WTC11 (cell line): Measurements from ENCODE around the gene PRR15. TPM values are rescaled to one million over a fixed set of nuclear protein-coding genes. Genes with fewer than 3 reads are reported as not detected.

Source experiments
- ATAC-seq: fragments of 200-7000 bp; cut with Tn5 transposase; 2 replicates; pipeline ENCODE4 v1.10.0; 2021; ENCODE audit warnings: mild to moderate bottlenecking, moderate library complexity
- CTCF ChIA-PET: fragments of 300-600 bp; sonication (Branson Sonifier 250); formaldehyde crosslinking; loops from one replicate; lab custom pipeline; 2021; ENCODE audit warnings: antibody characterized with exemption; lab: Charles Lee
- POLR2A ChIA-PET: fragments of 350-600 bp; sonication (Branson Sonifier 250); formaldehyde crosslinking; loops from one replicate; lab custom pipeline; 2021; ENCODE audit warnings: antibody characterized with exemption; lab: Charles Lee
- DNase-seq: peaks from one replicate; pipeline ENCODE4 v3.0.0; 2021; ENCODE audit warnings: low spot score
- H3K27ac Mint-ChIP-seq: 2 replicates; pipeline ENCODE4 v1.8.0; 2021; ENCODE audit warnings: mixed read lengths
- H3K27me3 Mint-ChIP-seq: 2 replicates; pipeline ENCODE4 v1.8.0; 2021; ENCODE audit warnings: low read depth, mild to moderate bottlenecking, moderate library complexity, mixed read lengths
- H3K36me3 Mint-ChIP-seq: 2 replicates; pipeline ENCODE4 v1.8.0; 2021; ENCODE audit warnings: mixed read lengths
- H3K4me1 Mint-ChIP-seq: 2 replicates; pipeline ENCODE4 v1.8.0; 2022; ENCODE audit warnings: mixed read lengths
- H3K4me3 Mint-ChIP-seq: 2 replicates; pipeline ENCODE4 v1.8.0; 2021; ENCODE audit warnings: mild to moderate bottlenecking, moderate library complexity, mixed read lengths
- H3K9me3 Mint-ChIP-seq: 2 replicates; pipeline ENCODE4 v1.8.0; 2021; ENCODE audit warnings: mixed read lengths
- ATF3 ChIP-seq: sonication (generic); formaldehyde crosslinking; conservative IDR thresholded peaks from 2 replicates; pipeline ENCODE4 v1.8.1; 2022; ENCODE audit warnings: mild to moderate bottlenecking, missing genetic modification reagents
- GTF2I ChIP-seq: fragments of 250-450 bp; sonication (Bioruptor Pico); conservative IDR thresholded peaks from 2 replicates; pipeline ENCODE4 v1.4.0; 2021; ENCODE audit warnings: mild to moderate bottlenecking
- MYBL2 ChIP-seq: sonication (generic); formaldehyde crosslinking; IDR thresholded peaks from 2 replicates; pipeline ENCODE4 v1.8.1; 2023; ENCODE audit warnings: mild to moderate bottlenecking, moderate library complexity, missing genetic modification reagents
- NFYB ChIP-seq: sonication (generic); formaldehyde crosslinking; conservative IDR thresholded peaks from 2 replicates; pipeline ENCODE4 v1.8.0; 2022; ENCODE audit warnings: low read depth, missing genetic modification reagents
- NR2C2 ChIP-seq: sonication (generic); formaldehyde crosslinking; IDR thresholded peaks from 2 replicates; pipeline ENCODE4 v1.8.0; 2022; ENCODE audit warnings: mild to moderate bottlenecking, missing genetic modification reagents
- NR3C1 ChIP-seq: sonication (generic); formaldehyde crosslinking; conservative IDR thresholded peaks from 2 replicates; pipeline ENCODE4 v1.8.1; 2023; ENCODE audit warnings: low read depth, mild to moderate bottlenecking, missing genetic modification reagents
- OVOL2 ChIP-seq: fragments of 250-450 bp; sonication (Bioruptor Pico); IDR thresholded peaks from 2 replicates; pipeline ENCODE4 v1.9.0; 2021; ENCODE audit warnings: mild to moderate bottlenecking, borderline replicate concordance
- SMAD3 ChIP-seq: sonication (generic); formaldehyde crosslinking; IDR thresholded peaks from 2 replicates; pipeline ENCODE4 v1.8.0; 2022; ENCODE audit warnings: missing genetic modification reagents, mild to moderate bottlenecking, borderline replicate concordance
- ZNF317 ChIP-seq: sonication (generic); formaldehyde crosslinking; IDR thresholded peaks from 2 replicates; pipeline ENCODE4 v1.8.1; 2023; ENCODE audit warnings: low read depth, mild to moderate bottlenecking, moderate library complexity, missing genetic modification reagents, borderline replicate concordance
- ZNF416 ChIP-seq: fragments of 250-450 bp; sonication (Bioruptor Pico); IDR thresholded peaks from 2 replicates; pipeline ENCODE4 v1.9.0; 2021; ENCODE audit warnings: mild to moderate bottlenecking, inconsistent platforms
- total RNA-seq: library from RNA; stranded (reverse); gene quantifications from 3 replicates; pipeline ENCODE4 v1.2.3, GENCODE V29; 2021
- TF ChIP-seq, protein P1 (sequence below): sonication (generic); formaldehyde crosslinking; IDR thresholded peaks from 2 replicates; pipeline ENCODE4 v1.8.0; 2023; ENCODE audit warnings: missing genetic modification reagents
- TF ChIP-seq, protein P2 (sequence below): fragments of 250-450 bp; sonication (Bioruptor Pico); conservative IDR thresholded peaks from 2 replicates; pipeline ENCODE4 v1.9.0; 2021; ENCODE audit warnings: mild to moderate bottlenecking
- TF ChIP-seq, protein P3 (sequence below): sonication (generic); formaldehyde crosslinking; IDR thresholded peaks from 2 replicates; pipeline ENCODE4 v1.8.1; 2023; ENCODE audit warnings: mild to moderate bottlenecking, moderate library complexity, missing genetic modification reagents
- TF ChIP-seq, protein P4 (sequence below): sonication (generic); formaldehyde crosslinking; IDR thresholded peaks from 2 replicates; pipeline ENCODE4 v1.8.1; 2023; ENCODE audit warnings: mild to moderate bottlenecking, missing genetic modification reagents, moderate library complexity
- TF ChIP-seq, protein P5 (sequence below): fragments of 250-450 bp; sonication (Bioruptor Pico); IDR thresholded peaks from 2 replicates; pipeline ENCODE4 v1.9.0; 2021; ENCODE audit warnings: mild to moderate bottlenecking

The PRR15 gene
- total RNA-seq, 1 experiment from 2014 or later, result 21.2 TPM

GRCh38 chr7:29569648-29570047 lies 6.0 kb downstream of the PRR15 start (continued):
- no peak for TF ChIP-seq OVOL2 (CRISPR knock-in tag)

GRCh38 chr7:29572558-29572957 lies 8.9 kb downstream of the PRR15 start:
- Mint-ChIP-seq H3K9me3 (peaks cover 22% of the 10 kb centered on the region), H3K27ac (no peak overlapping the region), H3K27me3 (peaks cover 11% of the 10 kb centered on the region), H3K36me3 (peaks cover 13% of the 10 kb centered on the region), H3K4me1 (peaks cover 30% of the 10 kb centered on the region), H3K4me3 (no peak overlapping the region)
- ChIA-PET CTCF (no interaction called here), POLR2A (interaction anchor here (1.5 kb wide), 1 partner anchor 9 kb away, joined by 3 read pairs; no protein-coding TSS in a partner anchor)
- ATAC-seq, result no peak
- TF ChIP-seq, protein P1, sequence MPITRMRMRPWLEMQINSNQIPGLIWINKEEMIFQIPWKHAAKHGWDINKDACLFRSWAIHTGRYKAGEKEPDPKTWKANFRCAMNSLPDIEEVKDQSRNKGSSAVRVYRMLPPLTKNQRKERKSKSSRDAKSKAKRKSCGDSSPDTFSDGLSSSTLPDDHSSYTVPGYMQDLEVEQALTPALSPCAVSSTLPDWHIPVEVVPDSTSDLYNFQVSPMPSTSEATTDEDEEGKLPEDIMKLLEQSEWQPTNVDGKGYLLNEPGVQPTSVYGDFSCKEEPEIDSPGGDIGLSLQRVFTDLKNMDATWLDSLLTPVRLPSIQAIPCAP (CRISPR knock-in tag), result no peak
- no peak for TF ChIP-seq ZNF317 (CRISPR knock-in tag)
- TF ChIP-seq, protein P2, sequence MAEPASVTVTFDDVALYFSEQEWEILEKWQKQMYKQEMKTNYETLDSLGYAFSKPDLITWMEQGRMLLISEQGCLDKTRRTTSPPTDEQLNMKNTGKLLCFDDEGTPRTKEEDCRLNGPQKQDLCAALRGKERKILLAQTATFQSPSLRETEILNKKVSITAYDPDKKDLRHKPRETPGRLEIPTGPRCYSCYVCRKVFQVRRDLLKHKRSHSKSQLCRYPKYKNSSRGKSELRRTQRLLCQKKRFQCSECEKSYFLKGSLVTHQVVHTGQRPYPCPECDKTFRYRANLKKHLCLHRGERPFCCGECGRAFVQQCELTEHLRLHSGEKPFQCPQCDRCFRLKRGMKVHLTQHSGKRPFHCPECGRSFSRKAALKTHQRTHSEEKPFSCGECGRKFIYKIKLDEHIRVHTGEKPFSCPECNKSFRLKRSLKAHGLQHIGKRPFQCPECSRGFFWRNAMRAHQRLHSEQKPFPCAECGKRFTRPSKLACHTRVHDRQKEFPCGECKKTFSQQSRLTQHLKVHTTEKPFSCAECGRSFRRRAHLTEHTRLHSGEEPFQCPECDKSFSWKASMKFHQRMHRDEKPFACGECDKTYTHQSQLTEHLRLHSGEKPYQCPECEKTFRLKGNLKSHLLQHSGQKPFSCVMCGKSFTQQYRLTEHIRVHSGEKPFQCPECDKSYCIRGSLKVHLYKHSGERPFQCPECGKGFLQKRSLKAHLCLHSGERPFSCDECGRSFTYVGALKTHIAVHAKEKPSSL, result no peak
- TF ChIP-seq ATF3 (CRISPR knock-in tag), result no peak
- no peak for DNase-seq

GRCh38 chr7:29573567-29573966 lies 9.9 kb downstream of the PRR15 start:
- no peak overlapping the region for H3K27ac Mint-ChIP-seq
- CTCF ChIA-PET, result interaction anchor here (0.9 kb wide), 1 partner anchor 16 kb away, joined by 3 read pairs; no protein-coding TSS in a partner anchor
- no peak for ATAC-seq
- TF ChIP-seq GTF2I (CRISPR knock-in tag) (no peak), ZNF416 (CRISPR knock-in tag) (no peak), NR3C1 (CRISPR knock-in tag) (no peak), SMAD3 (CRISPR knock-in tag) (no peak), NR2C2 (CRISPR knock-in tag) (no peak), OVOL2 (CRISPR knock-in tag) (no peak), NFYB (CRISPR knock-in tag) (no peak), MYBL2 (no peak)
- TF ChIP-seq, protein P2, result no peak
- TF ChIP-seq, protein P3, sequence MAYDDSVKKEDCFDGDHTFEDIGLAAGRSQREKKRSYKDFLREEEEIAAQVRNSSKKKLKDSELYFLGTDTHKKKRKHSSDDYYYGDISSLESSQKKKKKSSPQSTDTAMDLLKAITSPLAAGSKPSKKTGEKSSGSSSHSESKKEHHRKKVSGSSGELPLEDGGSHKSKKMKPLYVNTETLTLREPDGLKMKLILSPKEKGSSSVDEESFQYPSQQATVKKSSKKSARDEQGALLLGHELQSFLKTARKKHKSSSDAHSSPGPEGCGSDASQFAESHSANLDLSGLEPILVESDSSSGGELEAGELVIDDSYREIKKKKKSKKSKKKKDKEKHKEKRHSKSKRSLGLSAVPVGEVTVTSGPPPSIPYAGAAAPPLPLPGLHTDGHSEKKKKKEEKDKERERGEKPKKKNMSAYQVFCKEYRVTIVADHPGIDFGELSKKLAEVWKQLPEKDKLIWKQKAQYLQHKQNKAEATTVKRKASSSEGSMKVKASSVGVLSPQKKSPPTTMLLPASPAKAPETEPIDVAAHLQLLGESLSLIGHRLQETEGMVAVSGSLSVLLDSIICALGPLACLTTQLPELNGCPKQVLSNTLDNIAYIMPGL (CRISPR knock-in tag), result no peak
- TF ChIP-seq, protein P4, sequence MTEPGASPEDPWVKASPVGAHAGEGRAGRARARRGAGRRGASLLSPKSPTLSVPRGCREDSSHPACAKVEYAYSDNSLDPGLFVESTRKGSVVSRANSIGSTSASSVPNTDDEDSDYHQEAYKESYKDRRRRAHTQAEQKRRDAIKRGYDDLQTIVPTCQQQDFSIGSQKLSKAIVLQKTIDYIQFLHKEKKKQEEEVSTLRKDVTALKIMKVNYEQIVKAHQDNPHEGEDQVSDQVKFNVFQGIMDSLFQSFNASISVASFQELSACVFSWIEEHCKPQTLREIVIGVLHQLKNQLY, result no peak
- TF ChIP-seq, protein P5, sequence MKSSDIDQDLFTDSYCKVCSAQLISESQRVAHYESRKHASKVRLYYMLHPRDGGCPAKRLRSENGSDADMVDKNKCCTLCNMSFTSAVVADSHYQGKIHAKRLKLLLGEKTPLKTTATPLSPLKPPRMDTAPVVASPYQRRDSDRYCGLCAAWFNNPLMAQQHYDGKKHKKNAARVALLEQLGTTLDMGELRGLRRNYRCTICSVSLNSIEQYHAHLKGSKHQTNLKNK (CRISPR knock-in tag), result no peak
- TF ChIP-seq, all 79 proteins: peak for 0
- H3K9me3 Mint-ChIP-seq, result peaks cover 33% of the 10 kb centered on the region
- POLR2A ChIA-PET, result interaction anchor here (1.5 kb wide), 1 partner anchor 10 kb away, joined by 3 read pairs; no protein-coding TSS in a partner anchor
- H3K36me3 Mint-ChIP-seq, result peaks cover 23% of the 10 kb centered on the region
- H3K4me3 Mint-ChIP-seq, result no peak overlapping the region
- H3K27me3 Mint-ChIP-seq, result peaks cover 15% of the 10 kb centered on the region
- no peak for DNase-seq
- peaks cover 23% of the 10 kb centered on the region for H3K4me1 Mint-ChIP-seq
